Peyer's patch (tissue), 4 donors: ENCODE data around the gene LIN54.

ENCODE experiments used
- CTCF ChIP-seq, 6 experiments: fragments of 450-650 bp in 4 of 6; fragments of 200-600 bp in 2 of 6; sonication (generic) in 1 of 6; IDR thresholded peaks; one replicate each; pipeline ENCODE4 v1.5.1; 2017 to 2019; ENCODE audit warnings: antibody characterized with exemption in 6 of 6, mild to moderate bottlenecking in 3 of 6, moderate library complexity in 1 of 6
- POLR2A ChIP-seq, 2 donors: fragments of 450-650 bp; IDR thresholded peaks; one replicate each; pipeline ENCODE4 v1.5.1; 2017; ENCODE audit warnings: antibody characterized with exemption in 2 of 2, mild to moderate bottlenecking in 2 of 2, moderate library complexity in 2 of 2

- TF ChIP-seq POLR2A (IDR thresholded peaks at IDR 0.05): no peak
- no peak for TF ChIP-seq CTCF (IDR thresholded peaks at IDR 0.05)
These were observed 41.7 kb downstream of the LIN54 start for GRCh38 chr4:82968972-82969371.
